Thoracic aorta (tissue), 2 donors: ENCODE measurements around the gene PITPNM1. TPM values are rescaled to one million over a fixed set of nuclear protein-coding genes. Genes with fewer than 3 reads are reported as not detected.

Experiments
- ATAC-seq: fragments of 150-250 bp; one replicate; pipeline ENCODE4 v1.8.0; 2017; ENCODE audit warnings: low read depth; ENCODE audit not compliant: insufficient number of reproducible peaks, low FRiP score
- DNase-seq: peaks from one replicate; pipeline ENCODE4 v3.0.0-alpha.2; 2020; ENCODE audit warnings: low spot score
- H3K27ac ChIP-seq, 2 donors: fragments of 200-600 bp; sonication (generic); 1 replicate in 1 of 2; 2 replicates in 1 of 2; pipeline ENCODE4 v1.5.1; 2016; ENCODE audit warnings: mild to moderate bottlenecking in 2 of 2, moderate library complexity in 2 of 2
- H3K27me3 ChIP-seq: fragments of 200-600 bp; sonication (generic); replicated peaks from 2 replicates; pipeline ENCODE4 v1.6.0; 2016; ENCODE audit warnings: mild to moderate bottlenecking; ENCODE audit not compliant: insufficient read depth
- H3K36me3 ChIP-seq: fragments of 200-600 bp; sonication (generic); one replicate; pipeline ENCODE4 v1.5.1; 2016
- H3K4me1 ChIP-seq, 2 donors: fragments of 200-600 bp; sonication (generic); 1 replicate in 1 of 2; 2 replicates in 1 of 2; pipeline versions ENCODE4 v1.5.1 to v1.6.0; 2016; ENCODE audit warnings: low read depth in 2 of 2, mild to moderate bottlenecking in 1 of 2; ENCODE audit not compliant: control insufficient read depth in 1 of 2
- H3K4me3 ChIP-seq: fragments of 200-600 bp; sonication (generic); 2 replicates; pipeline ENCODE4 v1.5.1; 2016; ENCODE audit warnings: mild to moderate bottlenecking
- H3K9me3 ChIP-seq: fragments of 200-600 bp; sonication (generic); 2 replicates; pipeline ENCODE4 v1.5.1; 2016
- CTCF ChIP-seq: fragments of 200-600 bp; sonication (generic); IDR thresholded peaks from one replicate; pipeline ENCODE4 v1.5.1; 2019; ENCODE audit warnings: antibody characterized with exemption
- total RNA-seq, 2 donors: library from RNA; depleted of rRNA; stranded (reverse); fragments of >200 nt; gene quantifications; one replicate each; pipeline versions ENCODE4 v1.1.0 to v1.2.3, GENCODE V29; 2016

The PITPNM1 gene
- total RNA-seq, 2 donors from 2014 or later, result 27.1 to 32.5 TPM

- ATAC-seq (no peak), DNase-seq (no peak)
- no peak for TF ChIP-seq CTCF
- no peak overlapping the region for H3K27ac ChIP-seq
- H3K27me3 ChIP-seq, result no peaks in the 10 kb centered on the region
- peaks cover under 1% of the 10 kb centered on the region for H3K36me3 ChIP-seq
- H3K4me1 ChIP-seq, result peaks cover 21 to 42% of the 10 kb centered on the region in 2 donors
- H3K9me3 ChIP-seq, result no peaks in the 10 kb centered on the region
- H3K4me3 ChIP-seq, result no peak overlapping the region
Measured at GRCh38 chr11:67502328-67502979, 2.7 kb downstream of the PITPNM1 start.

DNA sequence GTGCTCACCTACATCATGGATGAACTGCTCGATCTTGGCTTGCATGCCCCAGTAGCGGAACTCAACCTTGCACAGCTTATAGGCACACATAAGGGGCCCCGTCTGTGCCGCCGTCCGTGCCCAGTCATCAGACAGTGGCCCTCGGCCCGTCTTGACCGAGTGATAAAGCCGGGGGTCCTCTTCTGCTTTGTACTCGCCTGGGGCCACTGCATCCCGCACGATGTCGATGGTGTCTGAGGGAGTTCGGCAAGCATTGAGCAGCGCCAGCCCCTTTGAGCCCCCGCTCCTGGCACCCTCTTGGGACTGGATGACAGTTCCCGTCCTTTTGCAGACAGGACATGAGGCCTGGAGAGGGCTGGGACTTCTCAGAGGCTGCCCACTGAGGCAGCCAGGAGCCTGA lies 3.3 kb downstream of the PITPNM1 start:
- TF ChIP-seq CTCF, result no peak
- H3K27me3 ChIP-seq, result no peaks in the 10 kb centered on the region
- ATAC-seq (no peak), DNase-seq (no peak)
- H3K4me3 ChIP-seq, result no peak overlapping the region
- peaks cover 15 to 36% of the 10 kb centered on the region in 2 donors for H3K4me1 ChIP-seq
- H3K27ac ChIP-seq, result no peak overlapping the region
- no peaks in the 10 kb centered on the region for H3K9me3 ChIP-seq
- peaks cover 6% of the 10 kb centered on the region for H3K36me3 ChIP-seq

DNA sequence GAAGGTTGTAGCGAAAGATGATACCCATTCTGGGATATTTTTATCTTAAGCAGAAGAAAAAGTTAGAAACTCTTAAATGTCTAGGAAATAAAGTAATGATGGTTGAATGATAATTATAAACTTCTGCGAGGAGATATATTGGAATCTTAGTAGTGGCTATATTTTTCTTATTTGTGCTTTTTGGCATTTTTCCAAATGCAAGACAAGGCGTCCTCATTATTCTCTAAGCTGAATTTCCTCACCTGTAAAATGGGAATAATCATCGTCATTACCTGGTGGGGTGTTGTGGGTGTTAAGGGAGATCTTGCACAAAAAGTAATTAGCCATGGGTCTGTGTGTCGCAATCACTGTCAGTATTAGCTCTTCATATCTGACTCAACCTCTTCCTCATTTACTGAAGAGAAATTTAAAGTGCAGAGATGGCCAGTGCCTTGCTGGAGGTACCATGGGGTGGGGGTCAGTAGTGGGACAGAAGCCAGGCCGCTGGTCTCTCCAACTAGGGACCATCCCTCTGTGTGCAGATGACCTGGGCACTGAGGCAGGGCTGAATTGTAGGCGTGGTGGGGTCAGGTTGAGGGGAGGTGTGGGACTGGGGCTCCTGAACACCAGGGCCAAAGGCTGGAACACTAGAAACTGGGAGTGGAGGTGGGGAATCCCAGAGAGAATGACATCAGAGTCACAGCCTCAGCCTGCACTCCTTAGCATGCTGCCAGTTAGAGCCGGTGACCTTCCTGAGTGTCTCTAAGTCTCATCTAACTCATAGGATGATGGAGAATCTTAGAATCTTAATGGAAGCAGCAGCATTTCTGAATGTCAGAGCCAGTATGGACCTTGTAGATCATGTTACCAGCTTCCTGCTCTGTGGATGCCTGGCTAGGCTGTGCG lies 4.1 kb downstream of the PITPNM1 start:
- ATAC-seq (no peak), DNase-seq (no peak)
- no peak overlapping the region for H3K4me3 ChIP-seq
- peaks cover 9 to 29% of the 10 kb centered on the region in 2 donors for H3K4me1 ChIP-seq
- no peaks in the 10 kb centered on the region for H3K27me3 ChIP-seq
- H3K36me3 ChIP-seq, result peaks cover 7% of the 10 kb centered on the region
- H3K9me3 ChIP-seq, result no peaks in the 10 kb centered on the region
- H3K27ac ChIP-seq, result no peak overlapping the region
- no peak for TF ChIP-seq CTCF

DNA sequence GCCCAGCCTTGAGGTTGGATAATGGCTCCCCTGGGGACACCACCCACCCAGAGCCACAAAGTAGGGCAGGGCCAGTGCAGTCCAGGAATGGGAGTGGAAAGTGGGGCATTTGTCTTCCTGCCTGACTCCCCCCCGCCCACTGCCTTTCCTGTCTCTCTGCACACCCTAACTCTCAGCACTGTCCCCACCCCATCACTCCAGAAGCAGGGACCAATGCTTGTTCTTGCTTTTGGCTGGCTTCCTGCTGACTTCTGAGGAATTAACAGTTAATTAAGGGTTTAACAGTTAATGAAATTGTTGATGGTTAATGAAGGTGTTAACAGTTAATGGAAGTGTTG lies 4.7 kb downstream of the PITPNM1 start:
- ATAC-seq (no peak), DNase-seq (no peak)
- no peak for TF ChIP-seq CTCF
- H3K4me1 ChIP-seq, result peaks cover 7 to 22% of the 10 kb centered on the region in 2 donors
- peaks cover 13% of the 10 kb centered on the region for H3K36me3 ChIP-seq
- H3K27me3 ChIP-seq, result no peaks in the 10 kb centered on the region
- H3K4me3 ChIP-seq, result no peak overlapping the region
- H3K9me3 ChIP-seq, result no peaks in the 10 kb centered on the region
- no peak overlapping the region for H3K27ac ChIP-seq

DNA sequence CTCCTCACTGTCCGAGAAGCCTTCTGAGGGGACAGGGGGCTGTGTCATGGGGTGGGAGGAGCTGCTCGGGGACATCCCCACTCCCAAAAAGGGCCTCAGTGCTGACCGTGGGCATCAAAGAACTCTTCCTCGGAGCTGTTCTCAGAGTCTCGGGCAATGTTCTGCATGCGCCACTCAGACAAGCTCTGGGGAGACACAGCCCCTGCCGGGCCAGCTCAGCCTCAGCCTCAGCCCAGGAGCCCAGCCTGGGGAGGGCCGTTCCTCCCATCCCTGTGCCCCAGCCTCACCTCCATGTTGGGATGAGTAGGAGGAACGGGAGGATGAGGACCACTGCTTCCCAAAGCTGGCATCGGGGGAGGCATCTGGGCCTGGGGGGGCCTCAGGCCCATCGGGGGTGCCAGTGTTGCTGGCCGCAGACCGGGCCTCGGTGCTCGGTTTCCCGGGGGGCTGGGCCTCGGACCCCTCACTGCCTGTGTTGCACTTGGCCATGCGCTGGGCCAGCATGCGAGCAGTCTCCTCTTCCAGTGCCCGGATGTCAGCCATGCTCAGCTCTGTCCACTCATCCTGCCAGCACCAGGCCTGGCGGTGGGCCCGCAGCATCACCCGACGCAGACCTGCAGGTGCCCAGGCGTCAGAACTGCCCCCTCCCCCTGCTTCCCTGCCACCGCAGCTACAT lies 5.2 kb downstream of the PITPNM1 start:
- H3K27ac ChIP-seq, result no peak overlapping the region
- DNase-seq, result no peak
- peaks cover 15% of the 10 kb centered on the region for H3K36me3 ChIP-seq
- H3K9me3 ChIP-seq, result no peaks in the 10 kb centered on the region
- H3K4me3 ChIP-seq, result no peak overlapping the region
- ATAC-seq, result no peak
- H3K4me1 ChIP-seq, result peaks cover 5 to 17% of the 10 kb centered on the region in 2 donors
- no peaks in the 10 kb centered on the region for H3K27me3 ChIP-seq
- TF ChIP-seq CTCF, result no peak
